HEK293 (cell line): ENCODE measurements around the gene JCHAIN.
A peak's percentile ranks its signal among the peaks of the same experiment; 100 is the strongest.

Experiments used
- CTCF ChIA-PET: fragments of 350-600 bp; formaldehyde crosslinking; extraction: SDS; loops from one replicate; lab custom pipeline; 2021; ENCODE audit warnings: antibody characterized with exemption; lab: Yijun Ruan, JAX
- POLR2A ChIA-PET: fragments of 300-600 bp; formaldehyde crosslinking; extraction: SDS; loops from one replicate; lab custom pipeline; 2020; ENCODE audit warnings: antibody characterized with exemption, inconsistent platforms; lab: Yijun Ruan, JAX
- H3K27ac ChIP-seq: fragments of 200-500 bp; sonication (Bioruptor generic); 2 replicates; pipeline ENCODE4 v1.5.1; 2014; ENCODE audit warnings: low read depth, low read length, control low read depth, inconsistent platforms; ENCODE audit errors: extremely low read depth
- H3K36me3 ChIP-seq, 2 experiments: fragments of 200-500 bp in 1 of 2; sonication (Bioruptor generic) in 1 of 2; 1 replicate in 1 of 2; 2 replicates in 1 of 2; pipeline ENCODE4 v1.5.1; 2014 to 2017; ENCODE audit warnings: inconsistent platforms in 2 of 2, low read length in 2 of 2; ENCODE audit not compliant: control insufficient read depth in 2 of 2, insufficient read depth in 1 of 2
- H3K4me1 ChIP-seq: fragments of 200-500 bp; sonication (Bioruptor generic); 2 replicates; pipeline ENCODE4 v1.5.1; 2014; ENCODE audit warnings: mild to moderate bottlenecking, low read length, inconsistent platforms; ENCODE audit not compliant: control insufficient read depth, insufficient read depth
- H3K4me3 ChIP-seq: 2 replicates; pipeline ENCODE4 v1.5.1; 2011; ENCODE audit warnings: low read depth, mild to moderate bottlenecking, control low read depth, low read length, moderate library complexity
- H3K9me3 ChIP-seq: fragments of 200-500 bp; sonication (Bioruptor generic); 2 replicates; pipeline ENCODE4 v1.5.1; 2014; ENCODE audit warnings: low read depth, low read length, inconsistent platforms; ENCODE audit not compliant: control insufficient read depth, insufficient read depth
- EGR2 ChIP-seq: fragments of 450-650 bp; formaldehyde crosslinking; IDR thresholded peaks from 2 replicates; pipeline ENCODE4 v1.5.1; 2016; ENCODE audit warnings: low read depth, missing biosample characterization, missing genetic modification characterization
- KLF10 ChIP-seq: fragments of 450-650 bp; IDR thresholded peaks from 2 replicates; pipeline ENCODE4 v1.5.1; 2018; ENCODE audit warnings: missing biosample characterization, mild to moderate bottlenecking, missing genetic modification characterization
- PRDM2 ChIP-seq: fragments of 450-650 bp; formaldehyde crosslinking; IDR thresholded peaks from 2 replicates; pipeline ENCODE4 v1.5.1; 2016; ENCODE audit warnings: missing biosample characterization, missing genetic modification characterization, borderline replicate concordance
- SCRT2 ChIP-seq: fragments of 450-650 bp; formaldehyde crosslinking; IDR thresholded peaks from 2 replicates; pipeline ENCODE4 v1.5.1; 2016; ENCODE audit warnings: missing biosample characterization, missing genetic modification characterization
- YY2 ChIP-seq: fragments of 450-650 bp; formaldehyde crosslinking; IDR thresholded peaks from 2 replicates; pipeline ENCODE4 v1.5.1; 2016; ENCODE audit warnings: missing biosample characterization, missing genetic modification characterization
- ZBTB17 ChIP-seq: fragments of 450-650 bp; formaldehyde crosslinking; IDR thresholded peaks from 2 replicates; pipeline ENCODE4 v1.5.1; 2016; ENCODE audit warnings: missing biosample characterization, missing genetic modification characterization
- ZFHX2 ChIP-seq: fragments of 450-650 bp; formaldehyde crosslinking; conservative IDR thresholded peaks from 2 replicates; pipeline ENCODE4 v1.5.1; 2016; ENCODE audit warnings: missing biosample characterization, missing genetic modification characterization
- ZNF202 ChIP-seq: fragments of 450-650 bp; formaldehyde crosslinking; IDR thresholded peaks from 2 replicates; pipeline ENCODE4 v1.5.1; 2016; ENCODE audit warnings: missing biosample characterization, missing genetic modification characterization, borderline replicate concordance
- ZNF26 ChIP-seq: fragments of 450-650 bp; formaldehyde crosslinking; IDR thresholded peaks from 2 replicates; pipeline ENCODE4 v1.5.1; 2016; ENCODE audit warnings: missing biosample characterization, missing genetic modification characterization
- ZNF311 ChIP-seq: fragments of 450-650 bp; formaldehyde crosslinking; IDR thresholded peaks from 2 replicates; pipeline ENCODE4 v1.5.1; 2017; ENCODE audit warnings: missing biosample characterization, missing genetic modification characterization, borderline replicate concordance
- ZNF366 ChIP-seq: fragments of 450-650 bp; formaldehyde crosslinking; conservative IDR thresholded peaks from 2 replicates; pipeline ENCODE4 v1.5.1; 2016; ENCODE audit warnings: missing biosample characterization, missing genetic modification characterization
- ZNF513 ChIP-seq: fragments of 450-650 bp; IDR thresholded peaks from 2 replicates; pipeline ENCODE4 v1.5.1; 2018; ENCODE audit warnings: missing biosample characterization, missing genetic modification characterization
- ZNF785 ChIP-seq: fragments of 450-650 bp; formaldehyde crosslinking; IDR thresholded peaks from 2 replicates; pipeline ENCODE4 v1.5.1; 2016; ENCODE audit warnings: missing biosample characterization, missing genetic modification characterization
- TF ChIP-seq, protein P1 (sequence below): fragments of 450-650 bp; formaldehyde crosslinking; IDR thresholded peaks from 2 replicates; pipeline ENCODE4 v1.5.1; 2016; ENCODE audit warnings: missing biosample characterization, missing genetic modification characterization
- TF ChIP-seq, protein P2 (sequence below): fragments of 450-650 bp; formaldehyde crosslinking; IDR thresholded peaks from 2 replicates; pipeline ENCODE4 v1.5.1; 2016; ENCODE audit warnings: missing biosample characterization, missing genetic modification characterization

Gene JCHAIN

DNA sequence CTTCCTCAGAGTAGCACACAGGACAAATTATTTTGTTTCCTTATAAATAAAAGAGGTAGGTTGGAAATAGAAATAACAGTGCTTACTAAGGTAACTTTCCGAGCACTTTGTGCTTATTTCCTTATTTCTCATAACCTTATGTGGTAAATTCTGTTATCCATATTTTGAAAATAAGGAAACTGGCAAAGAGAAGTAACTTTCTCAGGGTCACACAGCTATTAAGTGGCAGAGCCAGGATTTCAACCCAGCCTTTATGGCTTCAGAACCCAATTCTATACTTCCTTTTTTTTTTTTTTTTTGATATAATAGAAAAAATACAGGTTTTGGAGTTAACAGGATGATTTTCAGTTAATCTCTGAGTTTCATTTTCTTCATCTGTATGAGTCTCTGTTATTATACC lies 25.4 kb upstream of the JCHAIN start (continued):
- TF ChIP-seq PRDM2 (tag by site-specific recombination) (no peak), ZNF202 (tag by site-specific recombination) (no peak)
- TF ChIP-seq, protein P1, sequence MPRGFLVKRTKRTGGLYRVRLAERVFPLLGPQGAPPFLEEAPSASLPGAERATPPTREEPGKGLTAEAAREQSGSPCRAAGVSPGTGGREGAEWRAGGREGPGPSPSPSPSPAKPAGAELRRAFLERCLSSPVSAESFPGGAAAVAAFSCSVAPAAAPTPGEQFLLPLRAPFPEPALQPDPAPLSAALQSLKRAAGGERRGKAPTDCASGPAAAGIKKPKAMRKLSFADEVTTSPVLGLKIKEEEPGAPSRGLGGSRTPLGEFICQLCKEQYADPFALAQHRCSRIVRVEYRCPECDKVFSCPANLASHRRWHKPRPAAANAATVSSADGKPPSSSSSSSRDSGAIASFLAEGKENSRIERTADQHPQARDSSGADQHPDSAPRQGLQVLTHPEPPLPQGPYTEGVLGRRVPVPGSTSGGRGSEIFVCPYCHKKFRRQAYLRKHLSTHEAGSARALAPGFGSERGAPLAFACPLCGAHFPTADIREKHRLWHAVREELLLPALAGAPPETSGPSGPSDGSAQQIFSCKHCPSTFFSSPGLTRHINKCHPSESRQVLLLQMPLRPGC (tag by site-specific recombination) = no peak

GRCh38 chr4:70688795-70689231 lies 22.5 kb upstream of the JCHAIN start:
- Histone ChIP-seq H3K4me1 (no peaks in the 10 kb centered on the region), H3K27ac (peak overlapping the region; percentile 72), H3K4me3 (peak overlapping the region; percentile 93), H3K9me3 (no peaks in the 10 kb centered on the region), H3K36me3 (peaks cover 4 to 36% of the 10 kb centered on the region in 2 experiments; a peak in 2 of 3 replicates)
- TF ChIP-seq, protein P2, sequence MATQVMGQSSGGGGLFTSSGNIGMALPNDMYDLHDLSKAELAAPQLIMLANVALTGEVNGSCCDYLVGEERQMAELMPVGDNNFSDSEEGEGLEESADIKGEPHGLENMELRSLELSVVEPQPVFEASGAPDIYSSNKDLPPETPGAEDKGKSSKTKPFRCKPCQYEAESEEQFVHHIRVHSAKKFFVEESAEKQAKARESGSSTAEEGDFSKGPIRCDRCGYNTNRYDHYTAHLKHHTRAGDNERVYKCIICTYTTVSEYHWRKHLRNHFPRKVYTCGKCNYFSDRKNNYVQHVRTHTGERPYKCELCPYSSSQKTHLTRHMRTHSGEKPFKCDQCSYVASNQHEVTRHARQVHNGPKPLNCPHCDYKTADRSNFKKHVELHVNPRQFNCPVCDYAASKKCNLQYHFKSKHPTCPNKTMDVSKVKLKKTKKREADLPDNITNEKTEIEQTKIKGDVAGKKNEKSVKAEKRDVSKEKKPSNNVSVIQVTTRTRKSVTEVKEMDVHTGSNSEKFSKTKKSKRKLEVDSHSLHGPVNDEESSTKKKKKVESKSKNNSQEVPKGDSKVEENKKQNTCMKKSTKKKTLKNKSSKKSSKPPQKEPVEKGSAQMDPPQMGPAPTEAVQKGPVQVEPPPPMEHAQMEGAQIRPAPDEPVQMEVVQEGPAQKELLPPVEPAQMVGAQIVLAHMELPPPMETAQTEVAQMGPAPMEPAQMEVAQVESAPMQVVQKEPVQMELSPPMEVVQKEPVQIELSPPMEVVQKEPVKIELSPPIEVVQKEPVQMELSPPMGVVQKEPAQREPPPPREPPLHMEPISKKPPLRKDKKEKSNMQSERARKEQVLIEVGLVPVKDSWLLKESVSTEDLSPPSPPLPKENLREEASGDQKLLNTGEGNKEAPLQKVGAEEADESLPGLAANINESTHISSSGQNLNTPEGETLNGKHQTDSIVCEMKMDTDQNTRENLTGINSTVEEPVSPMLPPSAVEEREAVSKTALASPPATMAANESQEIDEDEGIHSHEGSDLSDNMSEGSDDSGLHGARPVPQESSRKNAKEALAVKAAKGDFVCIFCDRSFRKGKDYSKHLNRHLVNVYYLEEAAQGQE = no peak
- TF ChIP-seq ZNF513 (tag by site-specific recombination) (peak; percentile 88), SCRT2 (tag by site-specific recombination) (peak; percentile 48; the same call in 1 of the 2 replicates), KLF10 (tag by site-specific recombination) (no peak), ZNF311 (tag by site-specific recombination) (no peak), ZNF26 (tag by site-specific recombination) (no peak), EGR2 (tag by site-specific recombination) (peak; percentile 86), ZBTB17 (0 out of 2 replicates have a peak, but pooled peaks have one; percentile 4), YY2 (tag by site-specific recombination) (peak; percentile 59; the same call in 1 of the 2 replicates), ZNF366 (tag by site-specific recombination) (peak; percentile 60; the same call in 1 of the 2 replicates), ZFHX2 (tag by site-specific recombination) (peak; percentile 83), ZNF785 (no peak)
- POLR2A ChIA-PET = interaction anchor here (1.3 to 1.4 kb wide), 2 partner anchors 15 to 17 kb away, joined by 3 to 8 read pairs; no protein-coding TSS in a partner anchor
- CTCF ChIA-PET = interaction anchor here (0.5 to 2.5 kb wide), 4 partner anchors 15 to 556 kb away, joined by 3 to 7 read pairs (median 3); no protein-coding TSS in a partner anchor
